IMR-90 (cell line): ENCODE data around the gene SEPTIN10.

Source experiments
- BHLHE40 ChIP-seq: fragments of 150-350 bp; IDR thresholded peaks from 2 replicates; pipeline ENCODE4 v1.6.1; 2016; ENCODE audit warnings: mild to moderate bottlenecking, low read depth, low read length
- CEBPB ChIP-seq: IDR thresholded peaks from 2 replicates; pipeline ENCODE4 v1.6.1; 2012; ENCODE audit warnings: low read depth, low read length, improper control_type of control experiment
- FOS ChIP-seq: fragments of 150-350 bp; IDR thresholded peaks from 2 replicates; pipeline ENCODE4 v1.6.1; 2016; ENCODE audit warnings: low read depth, low read length
- MAZ ChIP-seq: IDR thresholded peaks from 2 replicates; pipeline ENCODE4 v1.6.1; 2012; ENCODE audit warnings: low read depth, mild to moderate bottlenecking, low read length, improper control_type of control experiment, moderate library complexity, borderline replicate concordance
- MXI1 ChIP-seq: IDR thresholded peaks from 2 replicates; pipeline ENCODE4 v1.6.1; 2012; ENCODE audit warnings: low read depth, mild to moderate bottlenecking, low read length, moderate library complexity, borderline replicate concordance
- RAD21 ChIP-seq: IDR thresholded peaks from 2 replicates; pipeline ENCODE4 v1.6.1; 2012; ENCODE audit warnings: low read length, improper control_type of control experiment
- RCOR1 ChIP-seq: IDR thresholded peaks from 2 replicates; pipeline ENCODE4 v1.6.1; 2012; ENCODE audit warnings: mild to moderate bottlenecking, low read length, improper control_type of control experiment; ENCODE audit not compliant: insufficient replicate concordance
- TF ChIP-seq, protein P1 (sequence below): conservative IDR thresholded peaks from 2 replicates; pipeline ENCODE4 v1.5.1; 2012; ENCODE audit warnings: mild to moderate bottlenecking, low read depth, low read length, improper control_type of control experiment

DNA sequence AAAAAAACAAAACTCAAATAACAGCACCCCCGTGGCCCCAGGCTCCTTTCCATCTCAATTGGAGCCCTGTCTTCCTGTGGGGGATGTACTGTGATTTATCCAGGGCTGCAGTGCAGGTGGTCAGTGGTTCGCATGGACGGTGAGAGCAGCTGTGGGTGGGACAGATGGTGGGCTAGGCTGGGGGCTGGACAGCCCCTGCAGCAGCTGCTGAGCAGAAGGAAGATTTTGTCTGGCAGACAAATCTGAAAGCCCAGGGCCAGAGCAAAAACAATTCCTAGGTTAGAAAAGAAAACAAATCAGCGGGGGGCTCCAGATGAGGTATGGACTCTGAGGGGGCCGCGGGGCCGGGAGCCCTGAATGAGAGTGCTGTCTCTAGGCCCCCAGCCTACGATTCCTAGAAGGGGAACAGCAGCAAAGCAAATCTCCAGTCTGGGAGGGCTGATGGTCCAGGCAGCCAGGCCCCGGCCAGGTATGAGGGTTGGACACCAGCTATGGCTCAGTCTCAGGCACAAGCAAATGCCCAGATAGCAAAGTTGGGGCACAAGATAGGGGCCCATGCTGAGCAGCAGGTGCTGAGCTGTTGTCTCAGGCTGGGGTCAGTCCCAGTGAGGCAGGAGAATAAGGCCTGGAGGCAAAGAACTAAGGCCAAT lies 45.8 kb upstream of the SEPTIN10 start:
- TF ChIP-seq BHLHE40 = no peak
- no peak for TF ChIP-seq RAD21
- no peak for TF ChIP-seq MAZ
- TF ChIP-seq, protein P1, sequence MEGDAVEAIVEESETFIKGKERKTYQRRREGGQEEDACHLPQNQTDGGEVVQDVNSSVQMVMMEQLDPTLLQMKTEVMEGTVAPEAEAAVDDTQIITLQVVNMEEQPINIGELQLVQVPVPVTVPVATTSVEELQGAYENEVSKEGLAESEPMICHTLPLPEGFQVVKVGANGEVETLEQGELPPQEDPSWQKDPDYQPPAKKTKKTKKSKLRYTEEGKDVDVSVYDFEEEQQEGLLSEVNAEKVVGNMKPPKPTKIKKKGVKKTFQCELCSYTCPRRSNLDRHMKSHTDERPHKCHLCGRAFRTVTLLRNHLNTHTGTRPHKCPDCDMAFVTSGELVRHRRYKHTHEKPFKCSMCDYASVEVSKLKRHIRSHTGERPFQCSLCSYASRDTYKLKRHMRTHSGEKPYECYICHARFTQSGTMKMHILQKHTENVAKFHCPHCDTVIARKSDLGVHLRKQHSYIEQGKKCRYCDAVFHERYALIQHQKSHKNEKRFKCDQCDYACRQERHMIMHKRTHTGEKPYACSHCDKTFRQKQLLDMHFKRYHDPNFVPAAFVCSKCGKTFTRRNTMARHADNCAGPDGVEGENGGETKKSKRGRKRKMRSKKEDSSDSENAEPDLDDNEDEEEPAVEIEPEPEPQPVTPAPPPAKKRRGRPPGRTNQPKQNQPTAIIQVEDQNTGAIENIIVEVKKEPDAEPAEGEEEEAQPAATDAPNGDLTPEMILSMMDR = no peak
- no peak for TF ChIP-seq CEBPB
- no peak for TF ChIP-seq MXI1
- no peak for TF ChIP-seq RCOR1
- TF ChIP-seq FOS = no peak
